Measurements from ENCODE around the gene DNM3. TPM values are rescaled to one million over a fixed set of nuclear protein-coding genes. Genes with fewer than 3 reads are reported as not detected.

DNM3 gene
- total RNA-seq, 1 donor from 2014 or later: 4.7 TPM

DNA sequence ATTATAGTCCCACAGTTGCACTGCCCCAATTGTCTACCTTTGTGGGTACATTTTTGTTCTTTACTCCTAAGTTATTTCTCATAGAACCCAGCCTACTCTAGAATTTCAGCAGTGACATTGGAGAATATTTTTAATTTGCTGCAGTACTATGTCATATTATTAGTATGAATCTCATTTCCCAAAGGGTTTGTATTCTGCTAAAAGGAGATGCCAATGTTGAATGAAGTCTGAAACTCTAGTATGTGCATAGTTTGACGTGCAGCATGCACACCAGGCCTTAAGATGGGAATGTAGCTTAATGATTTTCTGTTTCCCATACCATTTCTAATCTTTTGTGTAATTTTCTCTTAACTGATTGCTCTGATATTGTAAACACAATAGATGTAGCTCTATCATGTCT is 568.7 kb downstream of the DNM3 start:
- Mint-ChIP-seq H3K27ac (ENCODE audit: unreplicated experiment) (no peak overlapping the region), H3K36me3 (ENCODE audit: low read depth, unreplicated experiment) (peaks cover 2% of the 10 kb centered on the region), H3K4me1 (ENCODE audit: low read depth, unreplicated experiment) (peaks cover 17% of the 10 kb centered on the region), H3K4me3 (ENCODE audit: unreplicated experiment) (no peak overlapping the region), H3K9me3 (ENCODE audit: unreplicated experiment) (no peaks in the 10 kb centered on the region), H3K27me3 (ENCODE audit: low read depth, unreplicated experiment) (no peaks in the 10 kb centered on the region)
- no peaks in the 10 kb centered on the region for H3K4me1 ChIP-seq (ENCODE audit: insufficient read depth, low read length)
- no peak overlapping the region for H3K4me2 ChIP-seq (ENCODE audit: low read length)
- H3K79me2 ChIP-seq (ENCODE audit: insufficient read depth, low read length): no peaks in the 10 kb centered on the region
- no peak for DNase-seq (ENCODE audit: low read depth)
- no peak for FAIRE-seq
- no peaks in the 10 kb centered on the region for H3K9me3 ChIP-seq (ENCODE audit: insufficient read depth, low read depth, low read length)
- H3K27ac ChIP-seq (ENCODE audit: low read depth, low read length): no peak overlapping the region
- H3K9ac ChIP-seq (ENCODE audit: low read length): no peak overlapping the region
- H2AFZ ChIP-seq (ENCODE audit: low read depth, low read length): no peak overlapping the region
- no peaks in the 10 kb centered on the region for H4K20me1 ChIP-seq (ENCODE audit: insufficient read depth, low read length)
- H3K4me3 ChIP-seq (ENCODE audit: insufficient read depth, low read depth, low read length): no peak overlapping the region
- no peak for TF ChIP-seq EZH2 (IDR thresholded peaks at IDR 0.05; ENCODE audit: insufficient read depth, low read length)
- TF ChIP-seq, protein P1, sequence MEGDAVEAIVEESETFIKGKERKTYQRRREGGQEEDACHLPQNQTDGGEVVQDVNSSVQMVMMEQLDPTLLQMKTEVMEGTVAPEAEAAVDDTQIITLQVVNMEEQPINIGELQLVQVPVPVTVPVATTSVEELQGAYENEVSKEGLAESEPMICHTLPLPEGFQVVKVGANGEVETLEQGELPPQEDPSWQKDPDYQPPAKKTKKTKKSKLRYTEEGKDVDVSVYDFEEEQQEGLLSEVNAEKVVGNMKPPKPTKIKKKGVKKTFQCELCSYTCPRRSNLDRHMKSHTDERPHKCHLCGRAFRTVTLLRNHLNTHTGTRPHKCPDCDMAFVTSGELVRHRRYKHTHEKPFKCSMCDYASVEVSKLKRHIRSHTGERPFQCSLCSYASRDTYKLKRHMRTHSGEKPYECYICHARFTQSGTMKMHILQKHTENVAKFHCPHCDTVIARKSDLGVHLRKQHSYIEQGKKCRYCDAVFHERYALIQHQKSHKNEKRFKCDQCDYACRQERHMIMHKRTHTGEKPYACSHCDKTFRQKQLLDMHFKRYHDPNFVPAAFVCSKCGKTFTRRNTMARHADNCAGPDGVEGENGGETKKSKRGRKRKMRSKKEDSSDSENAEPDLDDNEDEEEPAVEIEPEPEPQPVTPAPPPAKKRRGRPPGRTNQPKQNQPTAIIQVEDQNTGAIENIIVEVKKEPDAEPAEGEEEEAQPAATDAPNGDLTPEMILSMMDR (IDR thresholded peaks at IDR 0.05; ENCODE audit: insufficient read depth, low read depth, low read length): no peak
- H3K36me3 ChIP-seq (ENCODE audit: insufficient read depth, low read length): no peaks in the 10 kb centered on the region
- H3K27me3 ChIP-seq (ENCODE audit: insufficient read depth, low read length): no peaks in the 10 kb centered on the region

DNA sequence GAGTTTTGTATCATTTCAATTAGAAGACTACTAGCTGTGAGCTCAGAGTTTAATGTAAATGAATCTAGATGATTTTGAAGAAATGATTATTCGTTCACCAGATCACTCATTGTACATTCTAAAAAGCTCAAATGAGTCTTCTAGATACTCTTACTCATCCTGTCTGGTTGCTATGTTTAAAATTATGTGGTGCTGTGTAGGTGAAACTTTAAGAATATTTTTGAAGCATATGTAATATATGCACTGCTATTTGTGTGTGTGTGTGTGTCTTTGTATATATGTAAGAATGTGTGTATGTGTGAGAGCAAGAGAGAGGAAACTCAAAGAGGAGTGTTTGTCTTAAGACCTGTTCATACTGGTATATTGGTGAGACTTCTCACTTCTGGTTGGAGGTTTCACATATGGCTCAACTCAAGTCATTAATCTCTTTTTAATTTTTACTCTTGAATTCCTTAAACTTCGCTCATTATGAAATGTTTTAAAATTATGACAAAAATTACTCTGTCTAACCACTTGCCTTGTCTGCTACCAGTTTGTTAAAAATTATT is 570.6 kb downstream of the DNM3 start:
- H3K27me3 Mint-ChIP-seq (ENCODE audit: low read depth, unreplicated experiment): no peaks in the 10 kb centered on the region
- H3K4me1 ChIP-seq (ENCODE audit: insufficient read depth, low read length): no peaks in the 10 kb centered on the region
- no peak overlapping the region for H3K4me3 Mint-ChIP-seq (ENCODE audit: unreplicated experiment)
- no peaks in the 10 kb centered on the region for H3K9me3 ChIP-seq (ENCODE audit: insufficient read depth, low read depth, low read length)
- no peak overlapping the region for H3K9ac ChIP-seq (ENCODE audit: low read length)
- H3K36me3 Mint-ChIP-seq (ENCODE audit: low read depth, unreplicated experiment): peaks cover 4% of the 10 kb centered on the region
- H3K4me3 ChIP-seq (ENCODE audit: insufficient read depth, low read depth, low read length): no peak overlapping the region
- H3K27me3 ChIP-seq (ENCODE audit: insufficient read depth, low read length): no peaks in the 10 kb centered on the region
- H3K36me3 ChIP-seq (ENCODE audit: insufficient read depth, low read length): no peaks in the 10 kb centered on the region
- no peak overlapping the region for H3K27ac ChIP-seq (ENCODE audit: low read depth, low read length)
- H3K4me1 Mint-ChIP-seq (ENCODE audit: low read depth, unreplicated experiment): peaks cover 23% of the 10 kb centered on the region
- FAIRE-seq: peak; percentile 20
- H3K79me2 ChIP-seq (ENCODE audit: insufficient read depth, low read length): no peaks in the 10 kb centered on the region
- DNase-seq (ENCODE audit: low read depth): no peak
- no peaks in the 10 kb centered on the region for H4K20me1 ChIP-seq (ENCODE audit: insufficient read depth, low read length)
- no peak overlapping the region for H3K4me2 ChIP-seq (ENCODE audit: low read length)
- H2AFZ ChIP-seq (ENCODE audit: low read depth, low read length): no peak overlapping the region
- no peak for TF ChIP-seq EZH2 (IDR thresholded peaks at IDR 0.05; ENCODE audit: insufficient read depth, low read length)
- TF ChIP-seq, protein P1 (IDR thresholded peaks at IDR 0.05; ENCODE audit: insufficient read depth, low read depth, low read length): no peak
- H3K27ac Mint-ChIP-seq (ENCODE audit: unreplicated experiment): no peak overlapping the region
- no peaks in the 10 kb centered on the region for H3K9me3 Mint-ChIP-seq (ENCODE audit: unreplicated experiment)

DNA sequence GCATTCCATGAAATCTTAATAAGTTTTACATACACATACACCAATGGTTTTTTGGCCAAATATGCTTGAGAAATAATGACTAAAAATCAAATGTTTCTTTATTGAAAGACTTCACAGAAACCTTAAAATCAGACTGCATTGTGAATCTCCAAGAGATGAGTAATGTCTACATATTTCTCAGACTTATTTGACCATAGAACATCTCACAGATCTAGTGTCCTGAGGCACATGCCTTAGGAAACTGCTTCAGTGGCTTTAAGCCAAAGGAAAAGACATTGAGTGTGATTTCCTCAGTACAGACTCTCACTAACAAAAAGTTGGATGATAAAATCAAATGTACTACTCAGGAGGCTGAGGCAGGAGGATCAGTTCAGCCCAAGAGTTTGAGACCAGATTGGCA is 573.0 kb downstream of the DNM3 start:
- no peak for TF ChIP-seq EZH2 (IDR thresholded peaks at IDR 0.05; ENCODE audit: insufficient read depth, low read length)
- TF ChIP-seq, protein P1 (IDR thresholded peaks at IDR 0.05; ENCODE audit: insufficient read depth, low read depth, low read length): no peak
- FAIRE-seq (no peak), DNase-seq (ENCODE audit: low read depth) (peak; percentile 39)
- H3K9me3 ChIP-seq (ENCODE audit: insufficient read depth, low read depth, low read length): no peaks in the 10 kb centered on the region
- no peaks in the 10 kb centered on the region for H3K27me3 ChIP-seq (ENCODE audit: insufficient read depth, low read length)
- H3K79me2 ChIP-seq (ENCODE audit: insufficient read depth, low read length): no peaks in the 10 kb centered on the region
- no peak overlapping the region for H3K4me3 ChIP-seq (ENCODE audit: insufficient read depth, low read depth, low read length)
- no peaks in the 10 kb centered on the region for H4K20me1 ChIP-seq (ENCODE audit: insufficient read depth, low read length)
- Mint-ChIP-seq H3K36me3 (ENCODE audit: low read depth, unreplicated experiment) (peaks cover 4% of the 10 kb centered on the region), H3K27ac (ENCODE audit: unreplicated experiment) (peak overlapping the region; percentile 59), H3K9me3 (ENCODE audit: unreplicated experiment) (no peaks in the 10 kb centered on the region), H3K27me3 (ENCODE audit: low read depth, unreplicated experiment) (no peaks in the 10 kb centered on the region), H3K4me3 (ENCODE audit: unreplicated experiment) (peak overlapping the region; percentile 31), H3K4me1 (ENCODE audit: low read depth, unreplicated experiment) (peaks cover 24% of the 10 kb centered on the region)
- no peak overlapping the region for H3K27ac ChIP-seq (ENCODE audit: low read depth, low read length)
- no peak overlapping the region for H3K4me2 ChIP-seq (ENCODE audit: low read length)
- no peaks in the 10 kb centered on the region for H3K36me3 ChIP-seq (ENCODE audit: insufficient read depth, low read length)
- no peak overlapping the region for H2AFZ ChIP-seq (ENCODE audit: low read depth, low read length)
- no peak overlapping the region for H3K9ac ChIP-seq (ENCODE audit: low read length)
- peaks cover 3% of the 10 kb centered on the region for H3K4me1 ChIP-seq (ENCODE audit: insufficient read depth, low read length)
